Glutamatergic neuron (in vitro differentiated cells): ENCODE data around the gene MX1. TPM values are rescaled to one million over a fixed set of nuclear protein-coding genes. Genes with fewer than 3 reads are reported as not detected.

Experiments
- DNase-seq: peaks from one replicate; pipeline ENCODE4 v3.0.0; 2022
- H3K27ac Mint-ChIP-seq: one replicate; pipeline ENCODE4 v1.8.0; 2020; ENCODE audit warnings: mild to moderate bottlenecking, mixed read lengths, inconsistent platforms; ENCODE audit not compliant: unreplicated experiment
- H3K27me3 Mint-ChIP-seq: one replicate; pipeline ENCODE4 v1.8.0; 2020; ENCODE audit warnings: mild to moderate bottlenecking, moderate library complexity, mixed read lengths, inconsistent platforms; ENCODE audit not compliant: unreplicated experiment
- H3K36me3 Mint-ChIP-seq: one replicate; pipeline ENCODE4 v1.8.0; 2020; ENCODE audit warnings: mild to moderate bottlenecking, mixed read lengths, inconsistent platforms; ENCODE audit not compliant: unreplicated experiment
- H3K4me1 Mint-ChIP-seq: one replicate; pipeline ENCODE4 v1.8.0; 2020; ENCODE audit warnings: mild to moderate bottlenecking, low read depth, mixed read lengths, inconsistent platforms; ENCODE audit not compliant: unreplicated experiment
- H3K4me3 Mint-ChIP-seq: one replicate; pipeline ENCODE4 v1.8.0; 2020; ENCODE audit warnings: mild to moderate bottlenecking, mixed read lengths, inconsistent platforms; ENCODE audit not compliant: unreplicated experiment
- H3K9me3 Mint-ChIP-seq: one replicate; pipeline ENCODE4 v1.8.0; 2020; ENCODE audit warnings: mild to moderate bottlenecking, moderate library complexity, mixed read lengths, inconsistent platforms; ENCODE audit not compliant: unreplicated experiment
- total RNA-seq: library from RNA; stranded (reverse); fragmentation: NEBNext Ultra II Directional; extraction: Animal tissue kit (Norgen Biotek cat#: 25700); gene quantifications from one replicate; pipeline ENCODE4 v1.2.1, GENCODE V29; 2021; ENCODE audit not compliant: unreplicated experiment
- TF ChIP-seq, protein P1 (sequence below): fragments of 200-600 bp; sonication (generic); IDR thresholded peaks from one replicate; pipeline ENCODE4 v1.5.0; 2021; ENCODE audit not compliant: partially characterized antibody, unreplicated experiment

MX1 gene
- total RNA-seq, 1 donor from 2014 or later = 1.5 TPM

DNA sequence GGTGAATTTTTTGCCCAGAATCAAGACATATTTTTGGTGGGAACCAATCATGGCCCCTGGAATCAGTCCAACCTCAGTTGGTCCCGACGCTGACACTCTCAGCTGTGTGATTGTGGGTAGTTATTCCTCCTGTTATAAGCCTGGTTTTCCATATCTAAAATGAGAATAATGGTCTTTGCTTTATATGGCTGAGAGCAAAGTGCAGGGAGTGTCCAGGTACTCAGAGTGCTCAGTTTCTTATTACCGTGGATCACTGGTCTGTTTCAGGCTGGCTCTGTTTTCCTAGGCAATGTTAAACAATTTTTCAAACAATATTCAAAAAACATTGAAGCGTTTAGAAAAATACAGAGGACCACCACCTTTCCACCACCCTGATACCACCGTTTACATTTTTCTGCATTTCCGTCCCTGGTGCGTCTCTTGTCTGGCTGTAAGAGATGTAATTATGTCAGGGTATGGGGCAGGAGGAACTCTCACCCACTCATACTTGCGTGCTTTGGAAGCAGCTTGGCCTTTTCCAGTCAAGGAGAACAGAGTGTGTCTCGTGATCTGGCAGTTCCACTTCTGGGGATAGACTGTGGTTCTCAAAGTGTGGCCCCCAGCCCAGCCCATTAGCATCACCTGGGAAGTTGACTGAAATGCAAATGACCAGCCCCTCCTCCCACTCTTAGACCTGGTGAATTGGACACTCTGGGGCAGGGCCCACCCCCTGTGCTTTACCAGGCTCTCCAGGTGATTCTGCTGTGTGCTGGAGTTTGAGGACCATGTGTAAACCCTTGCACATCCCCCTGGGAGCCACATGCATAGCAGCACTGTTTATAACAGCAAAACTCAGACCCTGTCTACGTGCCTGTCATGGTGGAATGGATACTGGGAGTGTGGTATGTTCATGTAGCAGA, 6.8 kb downstream of the MX1 start:
- TF ChIP-seq, protein P1, sequence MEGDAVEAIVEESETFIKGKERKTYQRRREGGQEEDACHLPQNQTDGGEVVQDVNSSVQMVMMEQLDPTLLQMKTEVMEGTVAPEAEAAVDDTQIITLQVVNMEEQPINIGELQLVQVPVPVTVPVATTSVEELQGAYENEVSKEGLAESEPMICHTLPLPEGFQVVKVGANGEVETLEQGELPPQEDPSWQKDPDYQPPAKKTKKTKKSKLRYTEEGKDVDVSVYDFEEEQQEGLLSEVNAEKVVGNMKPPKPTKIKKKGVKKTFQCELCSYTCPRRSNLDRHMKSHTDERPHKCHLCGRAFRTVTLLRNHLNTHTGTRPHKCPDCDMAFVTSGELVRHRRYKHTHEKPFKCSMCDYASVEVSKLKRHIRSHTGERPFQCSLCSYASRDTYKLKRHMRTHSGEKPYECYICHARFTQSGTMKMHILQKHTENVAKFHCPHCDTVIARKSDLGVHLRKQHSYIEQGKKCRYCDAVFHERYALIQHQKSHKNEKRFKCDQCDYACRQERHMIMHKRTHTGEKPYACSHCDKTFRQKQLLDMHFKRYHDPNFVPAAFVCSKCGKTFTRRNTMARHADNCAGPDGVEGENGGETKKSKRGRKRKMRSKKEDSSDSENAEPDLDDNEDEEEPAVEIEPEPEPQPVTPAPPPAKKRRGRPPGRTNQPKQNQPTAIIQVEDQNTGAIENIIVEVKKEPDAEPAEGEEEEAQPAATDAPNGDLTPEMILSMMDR = no peak
- peaks cover 3% of the 10 kb centered on the region for H3K9me3 Mint-ChIP-seq
- peaks cover 8% of the 10 kb centered on the region for H3K36me3 Mint-ChIP-seq
- DNase-seq = no peak
- H3K27me3 Mint-ChIP-seq = peaks cover 2% of the 10 kb centered on the region
- H3K27ac Mint-ChIP-seq = no peak overlapping the region
- no peak overlapping the region for H3K4me3 Mint-ChIP-seq
- peaks cover 7% of the 10 kb centered on the region for H3K4me1 Mint-ChIP-seq

DNA sequence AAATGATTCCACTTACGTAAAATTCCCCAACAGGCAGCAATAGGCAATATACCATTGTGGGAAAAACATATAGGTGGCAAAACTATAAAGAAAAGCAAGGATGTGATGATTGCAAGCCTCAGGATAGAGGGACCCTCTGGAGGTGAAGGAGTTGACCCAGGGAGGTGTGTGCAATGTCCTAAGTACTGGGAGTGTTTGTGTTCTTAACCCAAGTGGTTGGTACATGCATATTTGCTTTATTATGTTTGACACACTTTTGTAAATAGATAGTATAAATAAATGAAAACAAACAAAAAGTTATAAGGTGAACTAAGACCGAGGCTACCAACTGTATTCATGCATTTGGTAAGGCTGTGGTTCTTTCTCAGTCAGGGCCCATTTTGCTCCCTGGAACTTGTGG, 7.5 kb downstream of the MX1 start:
- TF ChIP-seq, protein P1 = no peak
- peaks cover 8% of the 10 kb centered on the region for H3K36me3 Mint-ChIP-seq
- peaks cover 7% of the 10 kb centered on the region for H3K4me1 Mint-ChIP-seq
- DNase-seq = no peak
- H3K4me3 Mint-ChIP-seq = no peak overlapping the region
- H3K27me3 Mint-ChIP-seq = no peaks in the 10 kb centered on the region
- H3K27ac Mint-ChIP-seq = no peak overlapping the region
- H3K9me3 Mint-ChIP-seq = peaks cover 3% of the 10 kb centered on the region

DNA sequence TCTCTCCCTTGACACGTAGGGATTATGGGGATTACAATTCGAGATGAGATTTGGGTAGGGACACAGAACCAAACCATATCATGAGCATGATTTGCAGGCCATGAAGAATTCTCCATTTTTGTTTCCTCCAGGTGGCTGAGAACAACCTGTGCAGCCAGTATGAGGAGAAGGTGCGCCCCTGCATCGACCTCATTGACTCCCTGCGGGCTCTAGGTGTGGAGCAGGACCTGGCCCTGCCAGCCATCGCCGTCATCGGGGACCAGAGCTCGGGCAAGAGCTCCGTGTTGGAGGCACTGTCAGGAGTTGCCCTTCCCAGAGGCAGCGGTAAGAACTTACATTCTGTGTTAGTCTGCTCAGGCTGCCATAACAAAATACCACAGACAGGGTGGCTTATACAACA, 9.7 kb downstream of the MX1 start:
- no peak overlapping the region for H3K27ac Mint-ChIP-seq

DNA sequence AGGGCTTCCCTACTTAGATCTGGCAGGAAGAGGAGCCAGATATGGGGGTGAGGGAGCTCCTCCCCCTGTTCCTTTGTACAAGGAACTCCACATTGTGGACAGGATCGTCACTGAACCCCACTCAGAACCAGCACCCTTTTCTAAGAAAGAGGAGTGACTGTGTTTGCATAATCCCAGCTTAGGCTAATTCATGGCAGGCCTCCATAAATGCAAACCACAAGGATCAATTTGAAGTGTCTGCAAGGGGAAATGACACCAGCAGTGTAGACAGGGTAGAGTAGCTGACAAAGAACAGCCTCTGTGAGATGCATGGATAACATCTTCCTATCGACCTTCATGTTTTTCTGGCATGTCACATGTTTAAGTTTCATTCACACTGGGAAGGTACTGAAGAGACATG, 11.7 kb downstream of the MX1 start:
- no peak overlapping the region for H3K4me3 Mint-ChIP-seq
- no peak overlapping the region for H3K27ac Mint-ChIP-seq
- no peaks in the 10 kb centered on the region for H3K27me3 Mint-ChIP-seq
- DNase-seq = no peak
- H3K9me3 Mint-ChIP-seq = peaks cover 1% of the 10 kb centered on the region
- TF ChIP-seq, protein P1 = no peak
- H3K36me3 Mint-ChIP-seq = peaks cover 8% of the 10 kb centered on the region
- no peaks in the 10 kb centered on the region for H3K4me1 Mint-ChIP-seq

More for the DNA sequence above, 9.7 kb downstream of the MX1 start:
- TF ChIP-seq, protein P1 = no peak
- Mint-ChIP-seq H3K4me3 (no peak overlapping the region), H3K27me3 (no peaks in the 10 kb centered on the region), H3K4me1 (peaks cover 2% of the 10 kb centered on the region), H3K9me3 (peaks cover 1% of the 10 kb centered on the region), H3K36me3 (peaks cover 8% of the 10 kb centered on the region)
- no peak for DNase-seq

DNA sequence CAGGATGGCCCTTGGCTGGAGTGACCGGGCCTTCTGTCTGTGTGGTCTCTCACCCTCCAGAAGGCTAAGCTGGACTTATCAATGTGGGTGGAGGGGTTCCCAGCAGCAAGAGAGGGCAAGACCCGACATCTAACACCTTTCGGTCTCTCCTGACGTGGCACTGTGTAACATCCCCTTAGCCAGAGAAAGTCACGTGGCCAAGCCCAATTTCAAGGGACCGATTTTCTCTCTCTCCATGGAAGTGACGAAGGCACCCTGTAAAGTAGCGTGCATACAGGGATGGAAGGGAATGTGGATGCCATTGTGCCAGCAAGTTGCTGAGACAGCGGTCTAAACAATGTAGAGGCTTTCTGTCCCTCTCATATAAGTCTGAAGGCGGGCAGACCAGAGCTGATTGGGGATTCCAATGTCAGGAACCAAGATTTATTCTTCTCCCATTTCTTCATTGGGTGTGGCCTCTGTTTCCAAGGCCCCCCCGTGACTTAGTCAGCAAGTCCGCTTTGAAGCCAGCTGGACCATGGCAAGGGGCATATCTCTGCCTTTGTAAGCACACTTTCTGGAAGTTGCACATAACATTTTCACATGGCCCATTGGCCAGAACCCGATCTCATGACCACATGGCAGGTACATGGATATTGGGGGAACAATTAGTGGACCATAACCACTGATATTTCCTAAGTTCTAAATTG, 12.5 kb downstream of the MX1 start:
- Mint-ChIP-seq H3K4me3 (no peak overlapping the region), H3K27ac (no peak overlapping the region), H3K27me3 (no peaks in the 10 kb centered on the region), H3K4me1 (no peaks in the 10 kb centered on the region), H3K9me3 (peaks cover 1% of the 10 kb centered on the region), H3K36me3 (peaks cover 8% of the 10 kb centered on the region)
- TF ChIP-seq, protein P1 = no peak
- DNase-seq = no peak
